GM12864 (cell line): Measurements from ENCODE around the gene PCGF1.
A peak's percentile ranks its signal among the peaks of the same experiment; 100 is the strongest.
"Not testable (repeated sequence)": the region's sequence is repeated elsewhere in the genome, so short reads cannot be mapped to it uniquely, and the experiment has no call there.

Source experiments
- DNase-seq: peaks from one replicate; pipeline ENCODE4 v3.0.0-alpha.2; 2011; ENCODE audit warnings: low read depth
- H3K4me3 ChIP-seq: 2 replicates; pipeline ENCODE4 v1.5.1; 2011; ENCODE audit warnings: mild to moderate bottlenecking, low read depth, low read length, control low read depth
- CTCF ChIP-seq: IDR thresholded peaks from 2 replicates; pipeline ENCODE4 v1.5.1; 2011; ENCODE audit warnings: low read depth, mild to moderate bottlenecking, moderate library complexity, low read length, control low read depth, inconsistent platforms; ENCODE audit errors: missing control alignments

The PCGF1 gene

GRCh38 chr2:74474899-74475298, 32.6 kb downstream of the PCGF1 start:
- no peak for DNase-seq
- peak; percentile 55 for TF ChIP-seq CTCF
- H3K4me3 ChIP-seq, result no peak overlapping the region

DNA sequence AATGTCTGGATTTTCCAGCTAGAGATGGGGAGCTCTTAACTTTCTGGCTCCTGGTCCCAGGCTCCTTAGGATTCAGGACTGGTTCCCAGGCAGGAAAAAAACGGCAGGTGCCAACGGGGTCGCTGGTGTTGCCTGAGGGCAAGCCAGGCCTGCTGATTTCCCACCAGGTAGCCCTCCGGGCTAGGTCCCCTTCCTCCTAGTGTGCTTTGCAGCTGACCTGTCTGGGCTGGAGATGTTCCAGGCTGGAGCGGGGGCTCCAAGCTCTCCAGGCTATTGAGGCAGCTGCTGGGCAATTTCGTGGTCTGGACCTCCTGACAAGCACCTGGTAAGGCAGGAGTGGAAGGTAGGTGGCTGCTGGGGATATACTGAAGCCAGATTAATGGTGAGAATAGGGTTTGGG, 33.0 kb downstream of the PCGF1 start:
- no peak overlapping the region for H3K4me3 ChIP-seq
- no peak for DNase-seq
- no peak for TF ChIP-seq CTCF

GRCh38 chr2:74472945-74473258, 34.6 kb downstream of the PCGF1 start:
- no peak for TF ChIP-seq CTCF
- no peak for DNase-seq

GRCh38 chr2:74472086-74472944, 35.2 kb downstream of the PCGF1 start, which contains the start of gene MRPL53:
TSS of gene MRPL53 (minus strand) at chr2:74472680. CDS start at chr2:74472660, 20 bp downstream.
- peak; percentile 92 for DNase-seq
- no peak for TF ChIP-seq CTCF
- peak within 1 kb of the TSS; percentile 79 for H3K4me3 ChIP-seq

More at GRCh38 chr2:74472945-74473258, 34.6 kb downstream of the PCGF1 start:
- H3K4me3 ChIP-seq, result peak overlapping the region; percentile 79

- no peak for TF ChIP-seq CTCF
- DNase-seq, result no peak
- H3K4me3 ChIP-seq, result peak overlapping the region; percentile 79
Measured at GRCh38 chr2:74471332-74472065, 36.0 kb downstream of the PCGF1 start.

DNA sequence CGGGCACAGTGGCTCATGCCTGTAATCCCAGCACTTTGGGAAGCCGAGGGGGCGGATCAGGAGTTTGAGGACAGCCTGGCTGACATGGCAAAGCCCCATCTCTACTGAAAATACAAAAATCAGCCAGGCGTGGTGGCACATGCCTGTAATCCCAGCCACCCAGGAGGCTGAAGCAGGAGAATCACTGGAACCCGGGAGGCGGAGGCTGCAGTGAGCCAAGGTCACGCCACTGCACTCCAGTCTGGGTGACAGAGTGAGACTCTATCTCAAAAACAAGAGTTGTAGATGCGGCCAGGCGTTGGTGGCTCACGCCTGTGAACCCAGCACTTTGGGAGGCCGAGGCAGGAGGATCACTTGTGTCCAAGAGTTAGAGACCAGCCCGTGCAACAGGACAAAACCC, 36.8 kb downstream of the PCGF1 start:
- H3K4me3 ChIP-seq, DNase-seq: not testable (repeated sequence)

GRCh38 chr2:74464406-74464805, 43.1 kb downstream of the PCGF1 start:
- TF ChIP-seq CTCF, result no peak
- peak overlapping the region; percentile 86 for H3K4me3 ChIP-seq
- no peak for DNase-seq
